ENCODE data around the gene PSMC3IP. TPM values are rescaled to one million over a fixed set of nuclear protein-coding genes. Genes with fewer than 3 reads are reported as not detected.

Gene PSMC3IP, protein sequence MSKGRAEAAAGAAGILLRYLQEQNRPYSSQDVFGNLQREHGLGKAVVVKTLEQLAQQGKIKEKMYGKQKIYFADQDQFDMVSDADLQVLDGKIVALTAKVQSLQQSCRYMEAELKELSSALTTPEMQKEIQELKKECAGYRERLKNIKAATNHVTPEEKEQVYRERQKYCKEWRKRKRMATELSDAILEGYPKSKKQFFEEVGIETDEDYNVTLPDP
- total RNA-seq: 6.8 and 15.2 TPM in 2 replicates

DNA sequence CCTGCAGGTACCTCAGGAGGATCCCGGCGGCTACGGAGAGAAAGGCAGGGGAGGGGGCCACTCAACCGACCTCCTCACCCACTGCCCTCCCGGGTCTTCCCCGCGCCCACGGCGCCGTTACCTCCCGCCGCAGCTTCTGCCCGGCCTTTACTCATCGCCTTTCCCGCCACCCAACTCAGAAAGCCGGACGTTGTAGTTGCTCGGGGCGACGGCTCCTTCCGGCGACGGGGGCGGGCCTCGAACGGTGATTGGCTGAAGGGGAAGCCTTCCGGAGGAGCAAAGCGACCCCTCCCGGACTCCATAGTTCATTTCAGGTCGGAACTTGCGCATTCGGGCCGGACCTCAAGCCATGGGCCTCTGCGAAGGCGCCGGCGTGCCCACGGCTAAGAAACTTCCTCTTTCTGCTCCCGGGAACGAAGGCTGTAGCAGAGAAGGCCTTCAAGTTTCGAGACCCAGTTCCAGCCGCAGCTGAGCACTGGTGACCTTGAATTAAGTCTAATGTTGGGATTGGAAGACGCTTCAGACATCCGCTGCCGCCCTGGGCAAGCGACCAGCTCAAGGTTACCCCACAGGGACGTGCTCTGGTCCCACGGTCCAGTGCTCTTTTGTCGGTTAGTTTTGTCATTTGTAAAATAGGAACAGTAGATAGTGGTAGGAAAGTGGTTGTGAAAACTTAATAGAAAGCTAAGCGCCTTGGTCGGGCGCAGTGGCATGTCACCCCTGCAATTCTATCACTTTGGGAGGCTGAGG is at the start of gene PSMC3IP:
Gene PSMC3IP (minus strand): TSS at position 198 of the 750 bp plus-strand sequence. CDS start 43 bp downstream, at position 155.

GRCh38 chr17:42609182-42609813 is 31.8 kb upstream of the PSMC3IP start, which contains the start of the genes RETREG3 and TUBG1:
RETREG3 (minus strand) TSS chr17:42609374; CDS start chr17:42609324, 50 bp downstream.
TUBG1 (plus strand) TSS chr17:42609683; CDS start chr17:42609738, 55 bp downstream.

DNA sequence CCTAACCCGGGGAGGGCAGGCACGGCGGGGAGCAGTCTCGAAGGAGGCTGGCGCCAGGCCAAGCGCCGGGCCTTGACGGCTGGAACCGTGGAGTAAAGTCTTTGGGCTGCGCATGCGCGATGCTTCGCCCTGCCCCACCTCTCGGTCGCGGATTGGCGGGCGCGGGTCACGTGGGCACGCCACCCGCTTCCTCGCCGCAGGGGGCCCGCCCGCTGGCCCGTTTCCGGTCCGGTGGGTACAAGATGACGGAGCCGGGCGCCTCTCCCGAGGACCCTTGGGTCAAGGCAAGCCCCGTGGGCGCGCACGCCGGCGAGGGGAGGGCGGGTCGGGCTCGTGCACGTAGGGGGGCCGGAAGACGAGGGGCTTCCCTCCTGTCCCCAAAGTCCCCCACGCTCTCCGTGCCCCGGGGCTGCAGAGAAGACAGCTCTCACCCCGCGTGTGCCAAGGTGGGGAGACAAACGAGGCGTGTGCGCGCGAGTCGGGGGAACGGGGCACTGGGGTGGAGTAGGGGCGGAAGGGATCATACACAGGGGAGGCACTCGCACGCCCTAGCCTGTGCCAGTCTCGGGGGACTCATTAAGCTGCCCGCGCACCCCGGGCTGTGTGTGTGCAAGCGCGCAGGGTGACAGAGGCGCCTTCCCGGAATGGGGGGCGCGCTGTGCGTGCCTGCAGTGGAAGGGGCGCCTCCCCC is 10.5 kb downstream of the PSMC3IP start, which contains the start of gene MLX:
Gene MLX (plus strand): TSS at position 218 of the 691 bp plus-strand sequence. CDS start 25 bp downstream, at position 243.

GRCh38 chr17:42561897-42562387 is 15.6 kb downstream of the PSMC3IP start, which contains the start of gene COASY:
COASY (plus strand) TSS chr17:42562148; CDS start chr17:42562623, 475 bp downstream.

DNA sequence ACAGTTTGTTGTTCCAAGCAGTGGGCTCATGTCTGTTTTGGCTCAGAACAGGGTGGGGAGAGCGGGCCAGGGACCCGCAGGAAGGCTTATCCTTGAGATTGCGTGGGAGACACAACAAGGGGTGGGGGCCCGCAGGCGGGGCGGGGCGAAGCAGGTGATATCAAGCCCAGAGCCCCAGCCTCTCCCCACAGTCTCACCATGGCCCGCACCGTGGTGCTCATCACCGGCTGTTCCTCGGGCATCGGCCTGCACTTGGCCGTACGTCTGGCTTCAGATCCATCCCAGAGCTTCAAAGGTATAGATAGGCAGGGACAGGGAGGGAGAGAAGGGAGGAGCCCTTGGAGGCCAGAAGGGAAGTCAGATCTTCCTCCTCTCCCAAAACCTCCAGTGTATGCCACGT is 24.8 kb downstream of the PSMC3IP start, which contains the start of gene HSD17B1:
Gene HSD17B1 (plus strand): TSS at position 188 of the 400 bp plus-strand sequence. CDS start 11 bp downstream, at position 199.

DNA sequence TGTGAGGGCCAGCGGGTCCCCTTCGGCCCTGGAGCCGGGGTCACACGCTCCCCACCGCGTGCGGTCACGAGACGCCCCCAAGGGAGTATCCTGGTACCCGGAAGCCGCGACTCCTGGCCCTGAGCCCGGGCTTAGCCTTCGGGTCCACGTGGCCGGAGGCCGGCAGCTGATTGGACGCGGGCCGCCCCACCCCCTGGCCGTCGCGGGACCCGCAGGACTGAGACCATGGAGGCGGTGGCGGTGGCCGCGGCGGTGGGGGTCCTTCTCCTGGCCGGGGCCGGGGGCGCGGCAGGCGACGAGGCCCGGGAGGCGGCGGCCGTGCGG is 41.5 kb downstream of the PSMC3IP start, which contains the start of gene NAGLU:
Gene NAGLU (plus strand): TSS at position 194 of the 324 bp plus-strand sequence. CDS start 32 bp downstream, at position 226.

Other genes with a start within 250 kb of the PSMC3IP start
- gene STAT3, start 189.3 kb downstream of the PSMC3IP start, total RNA-seq: 58.8 and 83.6 TPM in 2 replicates
- 659 and 669 TPM in 2 replicates for gene CAVIN1, start 154.5 kb downstream of the PSMC3IP start, total RNA-seq
- 17.2 and 35.6 TPM in 2 replicates for gene ATP6V0A1, start 118.9 kb downstream of the PSMC3IP start, total RNA-seq
- 21.1 and 21.3 TPM in 2 replicates for gene NAGLU, start 41.5 kb downstream of the PSMC3IP start, total RNA-seq
- 0.15 and 0.65 TPM in 2 replicates for gene HSD17B1, start 24.8 kb downstream of the PSMC3IP start, total RNA-seq
- 8.4 and 9.7 TPM in 2 replicates for gene COASY, start 15.6 kb downstream of the PSMC3IP start, total RNA-seq
- gene MLX, start 10.6 kb downstream of the PSMC3IP start, total RNA-seq: 29.2 and 34.3 TPM in 2 replicates
- 62.4 and 64.1 TPM in 2 replicates for gene RETREG3, start 31.6 kb upstream of the PSMC3IP start, total RNA-seq
- 19.5 and 26.3 TPM in 2 replicates for gene TUBG1, start 32.0 kb upstream of the PSMC3IP start, total RNA-seq
- gene TUBG2, start 81.6 kb upstream of the PSMC3IP start, total RNA-seq: 2.6 and 4.1 TPM in 2 replicates
- 7.9 and 8.4 TPM in 2 replicates for gene PLEKHH3, start 99.3 kb upstream of the PSMC3IP start, total RNA-seq
- 0.65 and 2.3 TPM in 2 replicates for gene CCR10, start 104.1 kb upstream of the PSMC3IP start, total RNA-seq
- gene CNTNAP1, start 104.8 kb upstream of the PSMC3IP start, total RNA-seq: 2.6 and 11.2 TPM in 2 replicates
- 5.8 and 14.0 TPM in 2 replicates for gene EZH1, start 167.3 kb upstream of the PSMC3IP start, total RNA-seq
- gene RAMP2, start 183.5 kb upstream of the PSMC3IP start, total RNA-seq: 1.9 and 5.2 TPM in 2 replicates
- gene VPS25, start 195.7 kb upstream of the PSMC3IP start, total RNA-seq: 61.4 and 62.2 TPM in 2 replicates
- gene WNK4, start 202.9 kb upstream of the PSMC3IP start, total RNA-seq: 0.32 and 0.76 TPM in 2 replicates
- 88.4 and 101 TPM in 2 replicates for gene COA3, start 221.0 kb upstream of the PSMC3IP start, total RNA-seq
- gene CNTD1, start 221.1 kb upstream of the PSMC3IP start, total RNA-seq: 0.32 TPM in 1 of 2 replicates, not detected in the other
- 127 and 198 TPM in 2 replicates for gene BECN1, start 246.6 kb upstream of the PSMC3IP start, total RNA-seq

Data from epithelial cell of umbilical artery (primary cell).